Adipocyte (in vitro differentiated cells): ENCODE data around the gene ADAMTS9.

Source experiments
- DNase-seq: peaks from one replicate; pipeline ENCODE4 v3.0.0-alpha.2; 2015; ENCODE audit warnings: low read depth
- H3K27me3 ChIP-seq: replicated peaks from 2 replicates; pipeline ENCODE4 v1.7.0; 2013; ENCODE audit warnings: mild to moderate bottlenecking, low read length, moderate library complexity; ENCODE audit not compliant: control insufficient read depth, insufficient read depth
- H3K36me3 ChIP-seq: 2 replicates; pipeline ENCODE4 v1.7.0; 2013; ENCODE audit warnings: low read length, mild to moderate bottlenecking, moderate library complexity; ENCODE audit not compliant: control insufficient read depth, insufficient read depth, severe bottlenecking
- H3K4me1 ChIP-seq: 2 replicates; pipeline ENCODE4 v1.7.0; 2013; ENCODE audit warnings: mild to moderate bottlenecking, low read length, moderate library complexity; ENCODE audit not compliant: control insufficient read depth, insufficient read depth
- H3K4me3 ChIP-seq: 2 replicates; pipeline ENCODE4 v1.7.0; 2013; ENCODE audit warnings: mild to moderate bottlenecking, low read length, moderate library complexity
- H3K9ac ChIP-seq: 2 replicates; pipeline ENCODE4 v1.7.0; 2013; ENCODE audit warnings: mild to moderate bottlenecking, low read length, moderate library complexity
- H3K9me3 ChIP-seq: 2 replicates; pipeline ENCODE4 v1.7.0; 2013; ENCODE audit warnings: mild to moderate bottlenecking, low read length, moderate library complexity; ENCODE audit not compliant: control insufficient read depth

The ADAMTS9 gene

GRCh38 chr3:64616953-64617352, 70.8 kb downstream of the ADAMTS9 start:
- Histone ChIP-seq H3K9ac (no peak overlapping the region), H3K27me3 (no peaks in the 10 kb centered on the region), H3K36me3 (peaks cover 29% of the 10 kb centered on the region), H3K4me1 (peaks cover 13% of the 10 kb centered on the region), H3K9me3 (no peaks in the 10 kb centered on the region), H3K4me3 (no peak overlapping the region)
- DNase-seq, result no peak

GRCh38 chr3:64612916-64613526, 74.8 kb downstream of the ADAMTS9 start:
- H3K4me1 ChIP-seq, result peaks cover 15% of the 10 kb centered on the region
- no peak overlapping the region for H3K9ac ChIP-seq
- H3K36me3 ChIP-seq, result peaks cover 18% of the 10 kb centered on the region
- H3K9me3 ChIP-seq, result no peaks in the 10 kb centered on the region
- peak overlapping the region; percentile 9 for H3K4me3 ChIP-seq
- peak; percentile 40 for DNase-seq
- H3K27me3 ChIP-seq, result no peaks in the 10 kb centered on the region

GRCh38 chr3:64612082-64612860, 75.5 kb downstream of the ADAMTS9 start:
- Histone ChIP-seq H3K4me1 (peaks cover 15% of the 10 kb centered on the region), H3K27me3 (no peaks in the 10 kb centered on the region), H3K36me3 (peaks cover 13% of the 10 kb centered on the region), H3K9me3 (no peaks in the 10 kb centered on the region), H3K4me3 (peak overlapping the region; percentile 9), H3K9ac (no peak overlapping the region)
- DNase-seq, result peak; percentile 78

- Histone ChIP-seq H3K27me3 (no peaks in the 10 kb centered on the region), H3K9ac (no peak overlapping the region), H3K9me3 (no peaks in the 10 kb centered on the region), H3K36me3 (peaks cover 10% of the 10 kb centered on the region), H3K4me3 (no peak overlapping the region), H3K4me1 (peaks cover 15% of the 10 kb centered on the region)
- no peak for DNase-seq
Measured at GRCh38 chr3:64608741-64609140, 79.1 kb downstream of the ADAMTS9 start.

GRCh38 chr3:64607032-64607551, 80.7 kb downstream of the ADAMTS9 start:
- Histone ChIP-seq H3K27me3 (no peaks in the 10 kb centered on the region), H3K36me3 (peaks cover 26% of the 10 kb centered on the region), H3K9me3 (no peaks in the 10 kb centered on the region), H3K4me3 (peak overlapping the region; percentile 12), H3K9ac (no peak overlapping the region), H3K4me1 (peaks cover 3% of the 10 kb centered on the region)
- no peak for DNase-seq

GRCh38 chr3:64604313-64604712, 83.5 kb downstream of the ADAMTS9 start:
- Histone ChIP-seq H3K4me3 (no peak overlapping the region), H3K36me3 (peaks cover 52% of the 10 kb centered on the region), H3K4me1 (no peaks in the 10 kb centered on the region), H3K9me3 (no peaks in the 10 kb centered on the region), H3K27me3 (peaks cover 2% of the 10 kb centered on the region), H3K9ac (no peak overlapping the region)
- DNase-seq, result no peak

GRCh38 chr3:64601824-64602223, 86.0 kb downstream of the ADAMTS9 start:
- Histone ChIP-seq H3K4me3 (no peak overlapping the region), H3K27me3 (peaks cover 12% of the 10 kb centered on the region), H3K9me3 (no peaks in the 10 kb centered on the region), H3K36me3 (peaks cover 69% of the 10 kb centered on the region), H3K9ac (no peak overlapping the region), H3K4me1 (no peaks in the 10 kb centered on the region)
- no peak for DNase-seq

- peaks cover 71% of the 10 kb centered on the region for H3K36me3 ChIP-seq
- DNase-seq, result peak; percentile 64
- H3K27me3 ChIP-seq, result peaks cover 12% of the 10 kb centered on the region
- peaks cover 5% of the 10 kb centered on the region for H3K4me1 ChIP-seq
- H3K9me3 ChIP-seq, result no peaks in the 10 kb centered on the region
- H3K9ac ChIP-seq, result no peak overlapping the region
- no peak overlapping the region for H3K4me3 ChIP-seq
Measured at GRCh38 chr3:64600246-64600950, 87.4 kb downstream of the ADAMTS9 start.

GRCh38 chr3:64599651-64600050, 88.1 kb downstream of the ADAMTS9 start:
- Histone ChIP-seq H3K4me1 (peaks cover 10% of the 10 kb centered on the region), H3K9me3 (no peaks in the 10 kb centered on the region), H3K36me3 (peaks cover 69% of the 10 kb centered on the region), H3K4me3 (no peak overlapping the region), H3K9ac (no peak overlapping the region), H3K27me3 (peaks cover 12% of the 10 kb centered on the region)
- DNase-seq, result no peak

GRCh38 chr3:64595253-64595694, 92.5 kb downstream of the ADAMTS9 start:
- Histone ChIP-seq H3K9ac (no peak overlapping the region), H3K4me3 (no peak overlapping the region), H3K9me3 (no peaks in the 10 kb centered on the region), H3K27me3 (peaks cover 19% of the 10 kb centered on the region), H3K4me1 (peaks cover 10% of the 10 kb centered on the region), H3K36me3 (peaks cover 64% of the 10 kb centered on the region)
- DNase-seq, result peak; percentile 71

- H3K9me3 ChIP-seq, result no peaks in the 10 kb centered on the region
- H3K27me3 ChIP-seq, result peaks cover 19% of the 10 kb centered on the region
- peaks cover 10% of the 10 kb centered on the region for H3K4me1 ChIP-seq
- H3K4me3 ChIP-seq, result no peak overlapping the region
- H3K9ac ChIP-seq, result no peak overlapping the region
- H3K36me3 ChIP-seq, result peaks cover 59% of the 10 kb centered on the region
- no peak for DNase-seq
Measured at GRCh38 chr3:64594134-64594533, 93.7 kb downstream of the ADAMTS9 start.
